Right lobe of liver (tissue), 6 donors: ENCODE measurements around the gene NEMP2. TPM values are rescaled to one million over a fixed set of nuclear protein-coding genes. Genes with fewer than 3 reads are reported as not detected.

Source experiments
- ATAC-seq, 4 donors: fragments of 200-7000 bp; cut with Tn5 transposase; one replicate each; pipeline ENCODE4 v1.9.1; 2020; ENCODE audit warnings: mild to moderate bottlenecking in 4 of 4, moderate library complexity in 4 of 4
- DNase-seq, 3 donors: peaks; one replicate each; pipeline ENCODE4 v3.0.0-alpha.2; 2020
- H3K27ac ChIP-seq, 3 donors: fragments of 200-600 bp; one replicate each; pipeline ENCODE4 v1.8.0; 2022
- H3K27me3 ChIP-seq, 2 donors: fragments of 200-600 bp; one replicate each; pipeline ENCODE4 v1.8.0; 2022
- H3K36me3 ChIP-seq, 4 donors: fragments of 200-600 bp; sonication (generic) in 1 of 4; one replicate each; pipeline versions ENCODE4 v1.5.1 to v1.8.0; 2017 to 2022; ENCODE audit warnings: control low read depth in 1 of 4
- H3K4me1 ChIP-seq, 4 donors: fragments of 200-600 bp; sonication (generic) in 1 of 4; one replicate each; pipeline versions ENCODE4 v1.5.1 to v1.8.0; 2017 to 2022; ENCODE audit warnings: control low read depth in 1 of 4
- H3K4me3 ChIP-seq, 3 donors: fragments of 200-600 bp; one replicate each; pipeline ENCODE4 v1.8.0; 2022
- H3K9me3 ChIP-seq, 4 donors: fragments of 200-600 bp; sonication (generic) in 1 of 4; one replicate each; pipeline versions ENCODE4 v1.5.1 to v1.8.0; 2017 to 2022; ENCODE audit warnings: control low read depth in 1 of 4
- POLR2A ChIP-seq: fragments of 450-650 bp; IDR thresholded peaks from one replicate; pipeline ENCODE4 v1.6.1; 2017; ENCODE audit warnings: antibody characterized with exemption, mild to moderate bottlenecking
- WGBS: methylation state at CpG from one replicate; pipeline ENCODE4 v1.1.6; 2018; ENCODE audit warnings: low coverage, low lambda C conversion rate; ENCODE audit not compliant: insufficient coverage; ENCODE audit errors: missing lambda C conversion rate; 5-methylcytosine and 5-hydroxymethylcytosine counted together
- intact Hi-C, 2 donors: fragments of 100-400 bp; cut with DNase I; formaldehyde crosslinking; loops; one replicate each; pipeline versions ENCODE4 v1.11.2 to v1.14.1; 2022
- total RNA-seq, 6 experiments: library from RNA; depleted of rRNA in 2 of 6; stranded (reverse); fragments of >200 nt in 2 of 6; fragmentation: NEBNext Ultra II Directional in 3 of 6; extraction: Animal tissue kit (Norgen Biotek cat#: 25700) in 3 of 6; gene quantifications; one replicate each; pipeline versions ENCODE4 v1.1.0 to v1.2.4, GENCODE V29; 2016 to 2023
- TF ChIP-seq, protein P1 (sequence below), 4 donors: fragments of 200-600 bp in 3 of 4; fragments of 450-650 bp in 1 of 4; IDR thresholded peaks; one replicate each; pipeline versions ENCODE4 v1.5.1 to v1.8.0; 2016 to 2022; ENCODE audit warnings: antibody characterized with exemption in 4 of 4, mild to moderate bottlenecking in 2 of 4
- donor health status: DM: no; HTN: yes; CAD: no.
- donor health status: DM: no; HTN: no; CAD: no.
- donor health status: DM: no; HTN: no; CAD: no.
- donor health status: DM: no; HTN: yes; CAD: no.
- donor health status: DM: no; HTN: yes; CAD: no.

NEMP2 gene
- total RNA-seq, 6 experiments from 2014 or later: 2.0 to 4.1 (median 2.7) TPM

DNA sequence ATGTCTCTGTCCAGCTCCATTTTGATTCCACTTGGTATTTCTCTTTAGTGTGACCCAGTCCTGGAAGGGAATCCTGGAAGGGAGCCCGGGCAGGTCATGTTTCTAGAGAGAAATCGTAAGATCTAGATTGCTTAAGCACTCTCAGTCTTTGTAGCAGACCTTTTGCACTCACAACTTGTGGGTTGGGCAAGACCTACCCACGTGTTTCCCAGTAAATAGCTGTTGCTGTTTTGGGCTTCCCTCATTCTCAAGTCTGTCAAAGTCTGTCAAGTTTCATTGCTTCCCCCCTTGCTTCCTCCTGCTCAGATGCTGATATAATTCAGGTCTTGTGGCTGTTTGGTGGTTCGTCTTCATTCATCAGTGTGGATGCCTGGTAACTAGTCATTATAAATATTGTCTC, 17.4 kb upstream of the NEMP2 start:
- Histone ChIP-seq H3K27me3 (no peaks in the 10 kb centered on the region), H3K4me3 (no peak overlapping the region), H3K9me3 (no peaks in the 10 kb centered on the region), H3K36me3 (no peaks in the 10 kb centered on the region), H3K4me1 (no peaks in the 10 kb centered on the region), H3K27ac (no peak overlapping the region)
- DNase-seq: no peak
- intact Hi-C loops: no loop called here
- TF ChIP-seq, protein P1, sequence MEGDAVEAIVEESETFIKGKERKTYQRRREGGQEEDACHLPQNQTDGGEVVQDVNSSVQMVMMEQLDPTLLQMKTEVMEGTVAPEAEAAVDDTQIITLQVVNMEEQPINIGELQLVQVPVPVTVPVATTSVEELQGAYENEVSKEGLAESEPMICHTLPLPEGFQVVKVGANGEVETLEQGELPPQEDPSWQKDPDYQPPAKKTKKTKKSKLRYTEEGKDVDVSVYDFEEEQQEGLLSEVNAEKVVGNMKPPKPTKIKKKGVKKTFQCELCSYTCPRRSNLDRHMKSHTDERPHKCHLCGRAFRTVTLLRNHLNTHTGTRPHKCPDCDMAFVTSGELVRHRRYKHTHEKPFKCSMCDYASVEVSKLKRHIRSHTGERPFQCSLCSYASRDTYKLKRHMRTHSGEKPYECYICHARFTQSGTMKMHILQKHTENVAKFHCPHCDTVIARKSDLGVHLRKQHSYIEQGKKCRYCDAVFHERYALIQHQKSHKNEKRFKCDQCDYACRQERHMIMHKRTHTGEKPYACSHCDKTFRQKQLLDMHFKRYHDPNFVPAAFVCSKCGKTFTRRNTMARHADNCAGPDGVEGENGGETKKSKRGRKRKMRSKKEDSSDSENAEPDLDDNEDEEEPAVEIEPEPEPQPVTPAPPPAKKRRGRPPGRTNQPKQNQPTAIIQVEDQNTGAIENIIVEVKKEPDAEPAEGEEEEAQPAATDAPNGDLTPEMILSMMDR (IDR thresholded peaks at IDR 0.05): no peak
- TF ChIP-seq POLR2A: no peak
- WGBS: 48% methylated on average over 4 of the region's 4 CpGs
- ATAC-seq: peak in 3 of 4 donors; percentile 45 to 81 (median 54)

DNA sequence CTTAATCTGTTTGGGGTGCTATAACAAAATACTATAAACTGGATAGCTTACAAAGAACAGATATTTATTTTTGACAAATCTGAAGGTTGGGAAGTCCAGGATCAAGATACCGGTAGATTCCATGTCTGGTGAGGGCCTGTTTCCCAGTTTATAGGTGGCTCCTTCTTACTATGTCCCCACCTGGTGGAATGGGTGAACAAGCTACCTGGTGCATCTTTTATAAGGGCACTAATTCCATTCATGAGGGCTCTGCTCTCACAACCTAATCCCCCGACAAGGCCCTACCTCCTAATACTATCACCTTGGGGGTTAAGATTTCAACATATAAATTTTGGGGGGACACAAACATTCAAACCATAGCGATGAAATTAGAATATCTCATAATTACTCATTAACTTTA, 15.6 kb upstream of the NEMP2 start:
- no peak overlapping the region for H3K4me3 ChIP-seq
- H3K27me3 ChIP-seq: no peaks in the 10 kb centered on the region
- WGBS: 87% methylated on average over 3 of the region's 3 CpGs
- no peak for ATAC-seq
- H3K4me1 ChIP-seq: no peaks in the 10 kb centered on the region
- TF ChIP-seq, protein P1 (IDR thresholded peaks at IDR 0.05): no peak
- TF ChIP-seq POLR2A: no peak
- DNase-seq: no peak
- no peaks in the 10 kb centered on the region for H3K36me3 ChIP-seq
- no peaks in the 10 kb centered on the region for H3K9me3 ChIP-seq
- H3K27ac ChIP-seq: no peak overlapping the region
- intact Hi-C loops: no loop called here

DNA sequence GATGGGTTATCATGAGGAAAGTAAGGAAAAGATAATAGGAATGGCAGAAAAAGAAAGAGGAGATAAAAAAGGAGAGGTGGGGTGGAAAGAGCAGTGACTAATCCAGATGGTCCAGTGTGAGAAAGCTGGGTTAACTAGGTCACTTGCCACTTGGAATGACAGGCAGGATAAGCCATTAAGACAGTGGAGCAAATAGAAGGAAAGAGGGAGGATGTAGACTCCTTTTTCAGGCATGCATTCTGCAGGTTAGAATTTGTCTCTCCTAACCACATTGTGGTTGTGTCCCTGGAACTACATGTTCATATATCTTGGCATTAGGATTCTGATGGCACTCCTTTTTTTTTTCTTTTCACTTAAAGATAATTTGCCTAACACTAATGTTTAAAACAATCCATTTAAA, 13.4 kb upstream of the NEMP2 start:
- TF ChIP-seq POLR2A: no peak
- TF ChIP-seq, protein P1 (IDR thresholded peaks at IDR 0.05): no peak
- no peak for DNase-seq
- no peak overlapping the region for H3K4me3 ChIP-seq
- H3K9me3 ChIP-seq: no peaks in the 10 kb centered on the region
- intact Hi-C loops: no loop called here
- no peak overlapping the region for H3K27ac ChIP-seq
- H3K4me1 ChIP-seq: no peaks in the 10 kb centered on the region
- no peaks in the 10 kb centered on the region for H3K36me3 ChIP-seq
- ATAC-seq: no peak
- H3K27me3 ChIP-seq: no peaks in the 10 kb centered on the region

DNA sequence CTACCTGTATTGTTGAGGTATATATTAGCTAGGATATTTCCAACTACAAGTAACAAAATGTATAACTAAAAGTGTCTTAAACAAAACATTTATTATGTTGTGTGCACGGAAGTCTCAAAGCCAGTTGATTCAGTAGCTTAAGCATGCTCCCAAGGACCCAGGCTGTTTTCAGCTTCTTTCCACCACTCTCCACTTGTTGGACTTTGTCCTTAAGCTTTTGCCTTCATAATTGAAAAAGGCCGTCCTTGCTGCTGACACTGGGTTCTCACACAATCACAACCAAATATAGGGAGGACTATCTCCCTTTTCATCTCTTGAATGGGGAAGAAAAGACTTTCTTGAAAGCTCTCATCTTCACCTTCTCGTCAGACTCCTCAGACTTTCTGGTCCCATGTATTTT, 12.2 kb upstream of the NEMP2 start:
- WGBS: 84% methylated on average over 3 of the region's 3 CpGs
- Histone ChIP-seq H3K27ac (no peak overlapping the region), H3K4me1 (no peaks in the 10 kb centered on the region), H3K27me3 (no peaks in the 10 kb centered on the region), H3K4me3 (no peak overlapping the region), H3K9me3 (peaks cover 0 to 2% (median 0%) of the 10 kb centered on the region in 4 donors), H3K36me3 (no peaks in the 10 kb centered on the region)
- TF ChIP-seq, protein P1 (IDR thresholded peaks at IDR 0.05): no peak
- TF ChIP-seq POLR2A: no peak
- no peak for DNase-seq
- ATAC-seq: no peak
- intact Hi-C loops: no loop called here
